ENCODE data around the gene P3H1.
"Not testable (repeated sequence)": the region's sequence is repeated elsewhere in the genome, so short reads cannot be mapped to it uniquely, and the experiment has no call there.

P3H1 gene, protein sequence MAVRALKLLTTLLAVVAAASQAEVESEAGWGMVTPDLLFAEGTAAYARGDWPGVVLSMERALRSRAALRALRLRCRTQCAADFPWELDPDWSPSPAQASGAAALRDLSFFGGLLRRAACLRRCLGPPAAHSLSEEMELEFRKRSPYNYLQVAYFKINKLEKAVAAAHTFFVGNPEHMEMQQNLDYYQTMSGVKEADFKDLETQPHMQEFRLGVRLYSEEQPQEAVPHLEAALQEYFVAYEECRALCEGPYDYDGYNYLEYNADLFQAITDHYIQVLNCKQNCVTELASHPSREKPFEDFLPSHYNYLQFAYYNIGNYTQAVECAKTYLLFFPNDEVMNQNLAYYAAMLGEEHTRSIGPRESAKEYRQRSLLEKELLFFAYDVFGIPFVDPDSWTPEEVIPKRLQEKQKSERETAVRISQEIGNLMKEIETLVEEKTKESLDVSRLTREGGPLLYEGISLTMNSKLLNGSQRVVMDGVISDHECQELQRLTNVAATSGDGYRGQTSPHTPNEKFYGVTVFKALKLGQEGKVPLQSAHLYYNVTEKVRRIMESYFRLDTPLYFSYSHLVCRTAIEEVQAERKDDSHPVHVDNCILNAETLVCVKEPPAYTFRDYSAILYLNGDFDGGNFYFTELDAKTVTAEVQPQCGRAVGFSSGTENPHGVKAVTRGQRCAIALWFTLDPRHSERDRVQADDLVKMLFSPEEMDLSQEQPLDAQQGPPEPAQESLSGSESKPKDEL

DNA sequence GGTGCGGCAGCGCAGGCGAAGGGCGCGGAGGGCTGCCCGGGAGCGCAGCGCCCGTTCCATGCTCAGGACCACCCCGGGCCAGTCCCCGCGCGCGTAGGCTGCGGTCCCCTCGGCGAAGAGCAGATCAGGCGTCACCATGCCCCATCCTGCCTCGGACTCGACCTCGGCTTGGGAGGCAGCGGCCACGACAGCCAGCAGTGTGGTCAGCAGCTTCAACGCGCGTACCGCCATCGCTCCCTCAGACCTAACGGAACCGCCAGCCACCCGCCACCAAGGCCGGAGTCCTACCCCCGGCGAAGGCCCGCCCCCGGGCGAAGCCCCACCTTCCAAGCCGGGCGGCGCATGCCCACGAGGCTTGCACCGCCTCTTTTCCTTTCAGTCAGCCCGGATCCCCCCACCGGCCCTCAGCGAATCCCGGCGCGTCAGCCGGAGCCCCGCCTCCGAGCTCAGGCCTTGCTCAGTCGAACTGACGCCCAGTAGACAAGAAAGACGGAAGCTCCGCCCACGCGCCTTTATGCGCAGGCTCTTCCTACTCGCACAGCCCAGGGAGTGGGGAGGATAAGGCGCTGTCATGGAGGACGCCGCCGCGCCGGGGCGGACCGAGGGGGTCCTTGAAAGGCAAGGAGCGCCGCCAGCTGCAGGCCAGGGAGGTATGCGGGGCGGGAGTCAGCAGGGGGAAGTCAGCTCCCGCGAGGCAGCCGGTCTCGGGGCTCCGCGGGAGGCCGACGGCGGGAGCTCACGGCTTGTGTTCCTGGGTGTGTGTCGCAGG is at the start of gene P3H1, which contains the start of gene C1orf50:
Gene P3H1, minus strand, starts transcription at position 288 of the 769 bp plus-strand sequence. Its CDS starts 57 bp downstream, at position 231.
Gene C1orf50, plus strand, starts transcription at position 509 of the 769 bp plus-strand sequence. Its CDS starts 63 bp downstream, at position 572.
- peak; percentile 100 for DNase-seq (ENCODE audit: low spot score)

DNA sequence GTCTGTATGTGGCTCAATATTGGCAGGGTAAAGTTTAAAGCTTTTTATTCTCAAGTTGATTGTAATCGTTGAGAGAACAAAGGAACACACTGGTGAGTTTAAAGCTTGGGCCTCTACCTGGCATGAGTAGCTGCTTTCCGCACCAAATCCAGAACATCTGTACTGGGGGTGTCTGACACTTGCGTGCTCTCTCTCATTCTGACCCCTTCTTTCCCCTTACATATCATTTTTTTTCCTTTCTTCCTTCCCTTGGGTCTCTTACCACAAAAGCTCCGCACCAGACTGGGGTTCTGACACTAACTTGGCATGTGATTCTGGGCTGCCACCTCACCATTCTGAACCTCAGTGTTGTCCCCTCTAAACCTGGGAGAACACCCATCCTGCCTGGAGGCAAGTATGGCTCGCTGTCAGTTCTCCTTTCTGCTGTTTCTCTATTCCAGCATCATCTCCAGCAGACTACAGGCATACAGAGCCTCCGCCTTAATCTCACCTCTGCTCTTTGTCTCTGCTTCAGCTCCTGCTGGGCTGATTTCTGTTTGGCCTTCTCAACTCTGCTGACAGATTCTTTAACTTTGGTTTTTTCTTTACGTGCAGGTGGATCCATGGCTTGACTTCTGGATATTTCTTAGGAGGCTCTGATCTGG is 49.2 kb upstream of the P3H1 start:
- DNase-seq (ENCODE audit: low spot score), result no peak

DNA sequence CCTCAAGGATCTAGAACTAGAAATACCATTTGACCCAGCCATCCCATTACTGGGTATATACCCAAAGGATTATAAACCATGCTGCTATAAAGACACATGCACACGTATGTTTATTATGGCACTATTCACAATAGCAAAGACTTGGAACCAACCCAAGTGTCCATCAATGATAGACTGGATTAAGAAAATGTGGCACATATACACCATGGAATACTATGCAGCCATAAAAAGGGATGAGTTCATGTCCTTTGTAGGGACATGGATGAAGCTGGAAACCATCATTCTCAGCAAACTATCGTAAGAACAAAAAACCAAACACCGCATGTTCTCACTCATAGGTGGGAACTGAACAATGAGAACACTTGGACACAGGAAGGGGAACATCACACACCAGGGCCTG is 48.0 kb upstream of the P3H1 start:
- not testable (repeated sequence) for DNase-seq (ENCODE audit: low spot score)

DNA sequence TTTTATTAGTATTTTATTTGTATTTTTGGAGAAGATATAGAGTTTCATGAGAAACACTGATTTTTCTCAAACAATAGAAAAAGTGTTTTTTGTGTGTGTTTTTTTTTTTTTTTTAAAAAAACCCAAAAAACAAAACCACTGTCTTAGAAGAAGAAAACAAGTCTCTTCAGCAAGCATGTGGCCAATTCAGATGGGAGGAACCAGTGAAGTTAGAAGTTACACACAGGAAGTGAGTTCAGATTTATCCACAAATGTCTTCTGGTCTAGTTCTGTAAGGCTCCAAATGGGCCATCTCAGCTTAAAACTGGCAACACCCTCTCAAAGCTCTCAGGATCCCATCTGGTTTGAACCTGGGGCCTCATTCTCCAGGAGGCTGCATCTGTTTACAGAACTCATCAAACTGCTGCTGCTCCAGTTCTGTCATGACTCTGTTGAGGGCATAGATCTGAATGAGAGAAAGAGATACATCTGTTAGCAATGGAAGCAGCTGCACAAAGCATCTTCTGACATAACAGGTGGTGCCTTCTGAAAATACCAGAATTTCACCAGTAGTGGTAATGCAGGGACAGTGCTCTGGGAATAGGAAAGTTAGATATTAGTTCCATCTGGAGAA is 40.3 kb upstream of the P3H1 start:
- no peak for DNase-seq (ENCODE audit: low spot score)

DNA sequence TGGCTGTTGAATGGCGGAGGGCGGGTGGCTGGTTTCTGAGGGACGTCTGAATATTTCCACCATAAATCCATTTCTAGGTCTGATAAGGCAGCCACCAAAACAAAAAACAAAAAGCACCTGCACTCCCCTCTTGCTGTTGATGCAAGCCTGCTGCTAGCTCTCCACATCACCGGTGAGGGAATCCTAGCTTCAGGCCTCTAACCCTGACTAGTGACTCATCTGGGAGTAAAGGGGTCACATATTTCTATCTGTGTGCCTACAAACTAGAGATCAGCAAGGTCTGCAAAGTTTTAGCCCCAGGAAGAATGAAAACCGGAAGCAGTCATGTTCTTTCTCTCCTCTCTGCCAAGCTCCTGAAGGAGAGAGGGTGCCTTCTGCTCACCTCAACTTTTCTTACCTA is 39.8 kb upstream of the P3H1 start:
- DNase-seq (ENCODE audit: low spot score), result no peak

DNA sequence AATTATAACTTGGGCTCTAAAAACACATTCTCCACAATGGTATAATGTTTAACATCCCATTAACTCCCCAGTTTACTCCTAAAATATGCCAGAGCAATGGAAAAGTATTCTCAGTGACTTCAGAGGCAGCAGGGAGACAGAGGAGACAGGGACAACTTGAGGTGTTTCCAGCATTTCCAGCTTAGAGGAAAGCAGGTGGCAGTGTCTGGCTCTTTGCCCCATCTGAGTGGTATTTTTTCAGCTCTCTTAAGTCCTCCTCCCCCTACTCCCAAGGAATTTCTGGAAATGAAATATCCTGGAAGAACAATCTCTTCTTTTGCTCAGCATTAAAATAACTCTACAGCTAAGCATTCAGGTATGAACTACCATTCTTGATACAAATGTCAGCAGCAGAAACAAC is 39.3 kb upstream of the P3H1 start:
- no peak for DNase-seq (ENCODE audit: low spot score)

DNA sequence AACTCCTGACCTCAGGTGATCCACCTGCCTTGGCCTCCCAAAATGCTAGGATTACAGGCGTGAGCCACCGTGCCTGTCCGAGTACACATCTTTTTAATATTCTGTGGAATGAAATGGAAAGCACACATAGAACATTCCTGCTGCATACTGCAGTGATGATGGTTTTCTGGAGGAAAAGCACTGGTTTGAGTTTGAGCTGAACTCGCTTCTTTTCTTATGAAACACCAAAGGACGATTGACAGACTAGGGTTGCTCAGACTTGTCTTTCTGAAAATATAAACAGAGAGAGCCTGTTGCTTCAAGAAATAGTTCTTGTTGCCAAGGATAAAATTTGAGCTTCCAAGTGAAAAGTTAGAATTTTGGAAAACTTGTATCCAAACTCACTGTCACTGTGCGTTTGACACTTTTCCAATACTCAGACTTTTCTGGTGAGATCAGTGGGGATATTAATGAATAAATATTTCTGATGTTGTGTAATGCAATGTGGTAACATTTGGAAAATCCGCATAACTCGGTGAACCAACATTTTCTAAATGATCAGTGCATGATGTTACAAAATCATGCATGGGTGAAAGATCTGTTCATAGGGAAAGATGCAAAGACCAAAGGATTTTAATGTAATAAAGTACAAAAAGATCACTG is 35.1 kb upstream of the P3H1 start:
- DNase-seq (ENCODE audit: low spot score), result no peak

DNA sequence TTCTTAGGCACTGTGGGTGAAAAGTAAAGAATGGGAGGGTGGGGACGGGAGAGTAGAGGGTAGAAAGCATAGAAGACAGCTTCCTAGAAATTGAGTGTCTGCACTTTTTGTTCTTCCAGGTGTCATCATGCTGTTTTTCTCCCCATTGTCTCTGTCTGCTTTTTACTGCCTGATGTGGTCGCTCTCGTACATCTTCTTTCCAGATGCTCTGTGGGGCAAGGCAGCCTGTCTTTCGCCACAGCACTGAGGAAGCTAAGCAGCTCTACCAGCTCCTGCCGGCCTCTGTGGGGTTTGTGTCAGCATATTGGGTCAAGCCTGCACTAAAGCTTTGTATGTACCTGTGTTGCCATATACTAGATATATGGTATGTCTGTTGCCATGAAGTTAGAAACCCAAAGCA is 31.2 kb upstream of the P3H1 start:
- DNase-seq (ENCODE audit: low spot score), result no peak

DNA sequence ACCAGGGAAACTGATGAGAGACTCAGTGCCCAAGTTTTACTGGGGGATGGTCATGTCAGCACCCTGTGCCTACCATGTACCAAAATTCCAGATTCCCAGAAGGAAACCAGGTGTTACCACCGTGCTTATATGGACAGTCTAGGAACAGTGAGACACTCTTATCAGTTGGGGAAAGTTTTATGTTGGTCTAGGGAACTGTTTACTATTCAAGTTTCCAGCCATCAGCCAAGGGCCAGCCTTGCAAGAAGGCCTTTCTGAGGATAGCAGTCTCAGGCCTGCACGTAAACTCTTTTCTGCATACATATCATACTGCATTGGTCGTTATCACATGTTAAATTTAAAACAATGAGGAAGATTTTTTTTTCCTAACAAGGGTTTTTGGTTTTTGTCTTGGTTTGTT is 30.6 kb upstream of the P3H1 start:
- no peak for DNase-seq (ENCODE audit: low spot score)

DNA sequence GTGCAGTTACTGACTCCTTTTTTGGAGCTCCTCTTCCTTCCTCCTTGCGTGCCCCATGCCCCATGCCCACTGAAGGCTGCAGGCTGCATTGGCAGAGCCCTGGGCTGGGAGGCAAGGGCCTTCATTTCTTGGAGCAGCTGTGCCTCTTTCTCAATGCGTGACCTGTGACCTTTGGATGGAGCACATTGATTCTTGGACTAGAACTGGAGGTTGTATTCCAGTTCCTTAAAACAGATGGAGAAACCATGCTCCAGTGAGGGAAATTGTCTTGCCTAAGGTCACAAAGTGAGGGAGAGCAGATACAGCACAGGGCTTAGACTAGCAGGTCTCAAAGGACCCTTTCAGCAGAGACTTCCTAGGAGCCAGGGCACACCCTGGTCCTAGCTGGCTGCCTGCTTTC is 27.0 kb upstream of the P3H1 start:
- DNase-seq (ENCODE audit: low spot score), result no peak

DNA sequence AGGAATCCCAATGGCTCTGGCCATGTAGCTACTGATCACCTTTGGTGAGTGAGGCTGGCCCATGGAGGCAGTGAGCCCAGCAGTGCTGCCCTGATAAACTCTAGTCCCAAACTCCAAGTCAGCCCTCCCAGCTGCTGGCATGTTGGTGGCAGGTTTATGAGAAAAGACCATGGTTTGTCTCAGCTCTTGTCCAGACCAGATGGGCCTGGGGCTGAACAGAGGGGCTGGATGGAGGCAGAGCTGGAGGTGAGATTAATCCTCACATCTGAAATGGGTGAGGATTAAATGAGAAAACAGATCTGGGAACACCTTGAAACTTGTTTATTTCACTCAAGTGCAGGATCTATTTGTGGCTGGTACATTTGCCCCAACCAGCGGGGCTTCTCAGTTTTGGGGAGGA is 21.2 kb upstream of the P3H1 start:
- no peak for DNase-seq (ENCODE audit: low spot score)

DNA sequence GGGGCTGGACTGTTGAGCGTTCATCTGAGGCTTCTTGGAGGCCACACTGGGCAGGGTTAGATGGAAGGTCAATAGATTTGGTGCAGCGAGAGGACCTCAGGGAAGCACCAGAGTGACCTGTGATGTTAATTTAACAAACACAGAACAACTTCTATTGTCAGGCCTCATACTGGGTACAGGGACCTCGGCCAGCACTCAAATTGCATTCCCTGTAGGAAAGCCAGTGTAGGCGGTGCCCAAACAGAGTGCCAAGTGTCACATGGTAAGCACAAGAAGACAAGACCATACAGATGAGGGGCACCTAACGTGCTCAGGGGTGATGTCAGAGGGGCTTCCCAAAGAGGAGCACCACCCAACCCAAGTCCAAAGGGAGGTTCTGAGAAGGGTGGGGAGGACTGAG is 19.3 kb upstream of the P3H1 start:
- DNase-seq (ENCODE audit: low spot score), result no peak

DNA sequence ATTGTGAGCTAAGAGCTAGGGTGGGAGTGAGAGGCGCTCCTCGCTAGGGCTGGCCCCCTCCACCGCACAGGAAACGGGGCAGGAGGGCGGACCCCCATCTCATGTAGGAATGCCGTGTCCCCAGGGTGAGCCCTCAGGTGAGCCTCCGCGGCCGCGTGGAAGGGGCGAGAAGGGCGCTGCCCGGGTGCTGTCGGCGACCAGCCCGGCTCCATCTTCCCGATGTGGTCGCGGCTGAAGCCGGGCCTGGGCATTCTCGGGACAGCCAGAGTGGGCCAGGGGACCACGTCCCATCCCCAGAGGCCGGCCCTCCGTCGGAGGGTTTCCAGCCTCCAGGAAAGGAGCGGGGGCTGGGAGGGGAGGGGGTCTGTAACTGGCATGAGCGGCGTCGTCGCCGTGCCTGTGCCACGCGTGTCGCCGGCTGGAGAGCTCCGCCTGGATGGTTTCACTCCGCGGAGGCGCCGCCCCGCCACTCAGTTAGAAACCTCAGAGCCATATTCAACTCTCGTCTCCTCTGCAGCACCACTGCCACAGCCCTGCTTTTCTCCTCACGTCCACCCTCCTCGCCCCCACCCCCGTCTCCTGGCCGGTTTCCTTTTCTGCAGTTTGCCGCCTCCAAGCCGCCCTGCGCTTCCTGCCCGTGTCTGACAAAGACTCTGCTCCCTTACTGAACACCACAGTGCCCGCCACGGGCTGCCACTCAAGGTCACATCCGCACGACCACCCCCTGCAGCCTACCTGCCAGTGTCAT is 18.3 kb upstream of the P3H1 start, which contains the start of gene TMEM269:
Gene TMEM269, plus strand, starts transcription at position 46 of the 748 bp plus-strand sequence. CDS start 4,903 bp downstream, outside the sequence.
- DNase-seq (ENCODE audit: low spot score), result no peak

DNA sequence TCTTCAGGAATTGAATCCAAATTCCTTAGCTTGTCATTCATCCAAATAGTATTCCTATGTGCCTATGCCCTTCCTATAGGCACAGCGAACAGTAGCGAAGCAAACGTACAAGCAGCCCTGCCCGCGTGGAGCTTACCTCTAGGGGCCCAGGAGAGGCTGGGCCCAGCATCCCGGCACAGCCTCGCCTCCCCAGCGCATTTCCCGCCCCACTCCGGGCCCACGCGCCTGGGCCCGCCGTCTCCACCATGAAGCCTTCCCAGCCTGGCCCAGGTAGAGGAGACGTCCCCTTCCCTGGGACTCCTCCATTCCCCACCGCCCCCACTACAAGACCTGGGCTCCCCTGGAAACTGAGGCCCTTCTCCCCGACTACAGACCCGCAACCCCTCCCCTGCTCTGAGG is 17.7 kb upstream of the P3H1 start:
- DNase-seq (ENCODE audit: low spot score), result no peak

DNA sequence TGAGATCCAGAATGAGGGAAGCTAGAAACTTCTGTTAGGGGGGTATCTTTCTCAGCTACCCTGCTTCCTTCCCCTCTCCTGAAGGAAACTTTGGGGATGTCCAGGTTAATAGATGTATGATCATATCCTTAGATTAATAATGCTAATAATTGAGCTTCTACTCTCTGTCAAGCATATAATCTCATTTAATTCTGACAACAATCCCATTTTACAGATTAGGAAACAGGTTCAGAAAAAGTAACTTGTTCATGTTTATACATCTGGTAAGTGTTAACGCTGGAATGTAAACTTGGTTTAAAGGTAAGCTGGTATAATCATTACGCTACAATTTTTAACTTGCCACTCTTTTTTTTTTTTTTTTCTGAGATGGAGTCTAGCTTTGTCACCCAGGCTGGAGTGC is 16.3 kb upstream of the P3H1 start:
- DNase-seq (ENCODE audit: low spot score), result no peak

DNA sequence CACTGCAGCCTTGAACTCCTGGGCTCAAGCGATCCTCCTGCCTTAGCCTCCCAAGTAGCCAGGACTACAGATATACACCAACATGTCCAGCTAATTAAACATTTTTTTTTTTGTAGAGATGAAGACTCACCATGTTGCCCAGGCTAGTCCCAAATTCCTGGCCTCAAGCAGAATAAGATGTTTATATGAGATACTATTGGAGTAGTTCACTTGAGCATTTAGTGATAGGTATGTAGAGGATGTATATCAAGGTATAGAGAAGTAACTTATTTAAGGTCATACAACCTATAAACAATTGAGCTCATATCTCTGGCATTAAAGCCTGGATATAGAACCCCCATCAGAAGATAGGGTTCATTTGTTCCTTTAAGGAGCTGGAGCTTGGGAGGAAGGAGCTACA is 13.3 kb upstream of the P3H1 start:
- no peak for DNase-seq (ENCODE audit: low spot score)

DNA sequence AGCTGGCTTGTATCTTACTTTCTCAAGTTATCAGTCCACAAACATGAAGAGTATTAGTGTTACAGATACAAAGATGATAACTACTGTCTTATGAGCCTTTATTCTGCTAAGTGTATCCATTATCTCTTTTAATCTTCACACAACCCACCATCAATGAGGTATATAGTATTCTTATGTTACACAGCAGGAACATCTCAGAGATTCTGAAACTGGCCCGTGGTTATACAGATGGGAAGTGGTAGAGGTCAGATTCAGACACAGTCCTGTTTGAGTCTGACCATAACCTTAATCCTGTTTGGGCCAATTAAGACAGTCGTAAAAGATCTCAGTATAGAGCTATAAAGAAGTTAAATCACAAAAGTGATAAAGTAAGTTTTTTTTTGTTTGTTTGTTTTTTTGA is 12.9 kb upstream of the P3H1 start:
- no peak for DNase-seq (ENCODE audit: low spot score)

DNA sequence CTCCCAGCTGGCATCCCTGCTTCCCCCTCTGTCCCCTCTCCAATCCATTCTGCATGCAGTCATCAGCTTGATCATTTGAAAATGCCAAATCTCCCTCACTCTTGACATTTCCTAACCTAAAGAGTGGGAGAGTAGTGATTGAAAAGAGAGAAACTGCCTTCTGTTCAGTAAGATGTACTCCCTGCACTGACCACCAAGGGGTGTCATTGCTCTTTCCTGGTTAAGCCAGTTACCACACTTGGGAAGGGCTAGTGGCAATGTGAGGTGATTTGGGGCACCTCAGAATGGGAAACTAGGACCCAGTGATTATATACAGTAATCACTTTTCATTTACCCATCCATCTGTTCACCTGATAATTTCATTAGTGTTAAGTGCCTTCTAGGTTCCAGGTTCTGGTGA is 11.0 kb upstream of the P3H1 start:
- DNase-seq (ENCODE audit: low spot score), result no peak

DNA sequence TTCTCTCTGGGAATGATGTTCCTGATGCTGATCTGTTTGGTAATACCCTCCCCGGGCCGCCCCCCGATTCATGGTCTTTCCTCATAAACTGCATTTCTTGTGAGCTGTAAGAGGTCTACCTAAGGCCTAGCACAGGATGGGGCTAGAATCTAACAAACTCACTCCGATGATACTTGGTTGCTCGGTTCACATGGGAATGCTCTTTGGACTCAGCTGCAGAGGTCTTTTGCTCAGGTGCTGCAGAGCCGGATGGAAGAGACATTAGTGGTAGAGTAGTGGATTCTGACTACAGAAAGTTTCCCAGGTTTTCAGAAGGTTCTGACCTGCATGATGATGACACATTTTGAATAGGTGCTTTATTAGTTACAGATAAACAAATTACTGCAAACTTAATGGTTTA is 9.7 kb upstream of the P3H1 start:
- DNase-seq (ENCODE audit: low spot score), result no peak

DNA sequence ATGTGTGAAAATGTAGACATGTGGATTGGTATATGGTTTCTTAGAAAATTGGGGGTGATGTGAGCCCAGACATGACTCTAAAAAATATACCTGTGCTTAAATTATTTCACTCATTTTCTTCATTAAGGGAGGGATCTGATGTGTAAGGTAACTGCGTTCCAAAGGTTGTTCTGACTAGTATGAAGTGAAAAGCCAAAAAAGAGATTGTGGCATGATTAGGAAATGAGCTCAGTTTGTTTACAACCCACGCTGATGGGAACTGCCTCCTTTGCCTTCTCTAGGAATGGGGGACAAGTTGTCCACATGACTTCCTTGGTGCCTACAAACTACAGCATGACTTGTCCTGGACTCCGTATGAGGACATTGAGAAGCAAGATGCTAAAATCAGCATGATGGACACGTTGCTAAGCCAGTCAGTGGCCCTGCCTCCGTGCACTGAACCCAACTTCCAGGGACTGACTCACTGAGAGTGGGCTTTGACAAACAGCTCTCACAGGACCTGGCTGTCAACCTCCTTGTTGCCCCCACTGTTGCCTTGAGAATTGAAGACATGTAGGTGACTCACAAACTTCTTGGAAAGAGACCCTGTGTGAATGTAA is 8.2 kb upstream of the P3H1 start:
- no peak for DNase-seq (ENCODE audit: low spot score)
